Central memory CD4-positive, alpha-beta T cell (primary cell): ENCODE results near the gene F12.

Experiments used
- DNase-seq: peaks from one replicate; pipeline ENCODE4 v3.0.0; 2022

F12 gene

DNA sequence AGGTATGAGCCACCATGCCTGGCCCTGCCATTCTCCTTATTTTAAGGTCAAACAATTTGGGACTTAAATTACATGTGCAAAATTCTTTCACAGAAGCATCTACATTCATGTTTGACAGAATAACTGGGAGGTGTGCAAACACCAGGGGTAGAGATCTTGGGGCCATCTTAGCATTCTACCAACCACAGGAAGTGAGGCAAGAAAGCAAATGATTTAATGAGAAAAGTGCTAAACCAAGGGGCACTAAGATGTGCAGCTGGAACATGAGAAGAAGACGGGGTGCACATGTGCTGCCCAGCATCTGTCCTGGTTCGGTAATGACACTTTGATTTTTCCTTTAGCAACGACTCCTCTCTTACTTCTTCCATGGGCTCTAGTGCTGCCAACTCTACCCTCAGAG lies 1.2 kb upstream of the F12 start:
- DNase-seq = no peak

DNA sequence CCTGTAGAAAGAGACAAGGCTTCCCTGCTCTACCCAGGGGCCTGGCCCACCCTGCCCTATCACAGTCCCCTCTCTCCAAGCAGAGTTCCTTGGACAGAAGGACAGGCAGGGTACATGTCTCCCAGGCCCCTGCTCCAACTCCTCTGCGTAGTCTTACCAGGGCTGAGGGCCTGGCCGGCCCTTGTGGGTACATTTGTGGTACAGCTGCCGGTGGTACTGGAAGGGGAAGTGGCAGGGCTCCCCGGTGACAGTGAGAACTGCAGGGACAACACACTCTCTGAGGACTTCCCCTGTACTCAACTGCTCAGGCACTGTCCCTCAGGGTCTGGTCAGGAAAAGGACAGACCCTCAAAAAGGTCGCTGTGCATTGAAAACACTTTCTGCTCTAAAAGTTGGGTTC lies 3.6 kb downstream of the F12 start:
- DNase-seq = no peak

DNA sequence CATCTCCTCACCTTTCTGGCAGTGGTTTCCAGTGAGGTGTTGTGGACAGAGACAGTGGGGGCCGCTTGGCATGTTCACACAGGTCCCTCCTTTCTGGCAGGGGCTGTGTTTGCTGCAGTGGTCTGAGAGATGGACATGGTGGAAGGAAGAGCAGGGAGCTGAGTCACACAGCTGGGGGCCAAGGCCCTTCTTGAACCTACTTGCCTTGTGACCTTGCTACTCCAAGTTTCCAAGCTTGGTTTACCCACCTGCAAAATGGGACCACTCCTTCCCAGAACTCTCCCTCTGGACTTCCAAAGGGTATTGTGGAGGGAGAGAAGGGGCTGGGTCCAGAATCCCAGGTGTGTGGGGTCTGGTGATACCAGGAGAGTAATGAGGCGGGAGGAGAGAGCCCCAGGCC lies 4.1 kb downstream of the F12 start:
- no peak for DNase-seq

DNA sequence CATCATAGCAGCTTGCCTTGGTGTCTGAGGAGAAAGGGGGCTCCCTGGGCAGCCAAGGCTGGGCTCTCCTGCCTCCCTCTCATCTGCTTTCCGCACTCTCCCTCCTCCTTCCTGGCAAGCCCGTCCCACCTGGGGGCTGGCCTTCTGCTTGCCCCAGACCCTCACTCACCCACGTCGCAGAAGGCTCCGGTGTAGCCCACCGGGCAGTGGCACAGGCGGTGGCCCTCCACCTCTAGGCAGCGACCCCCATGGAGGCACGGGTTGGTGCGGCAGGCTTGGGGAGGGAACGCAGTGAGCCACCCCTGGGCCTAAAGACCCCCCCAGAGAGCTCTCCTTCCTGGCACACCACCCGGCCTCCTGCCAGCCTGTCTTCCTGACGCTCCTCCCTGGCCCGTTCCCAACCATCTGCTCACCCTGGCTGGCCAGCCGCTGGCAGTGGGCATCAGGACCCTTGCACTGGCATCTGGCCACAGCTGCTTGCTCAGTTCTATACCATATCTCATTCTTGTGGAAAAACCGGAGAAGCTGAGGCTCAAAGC lies 4.7 kb downstream of the F12 start:
- no peak for DNase-seq

DNA sequence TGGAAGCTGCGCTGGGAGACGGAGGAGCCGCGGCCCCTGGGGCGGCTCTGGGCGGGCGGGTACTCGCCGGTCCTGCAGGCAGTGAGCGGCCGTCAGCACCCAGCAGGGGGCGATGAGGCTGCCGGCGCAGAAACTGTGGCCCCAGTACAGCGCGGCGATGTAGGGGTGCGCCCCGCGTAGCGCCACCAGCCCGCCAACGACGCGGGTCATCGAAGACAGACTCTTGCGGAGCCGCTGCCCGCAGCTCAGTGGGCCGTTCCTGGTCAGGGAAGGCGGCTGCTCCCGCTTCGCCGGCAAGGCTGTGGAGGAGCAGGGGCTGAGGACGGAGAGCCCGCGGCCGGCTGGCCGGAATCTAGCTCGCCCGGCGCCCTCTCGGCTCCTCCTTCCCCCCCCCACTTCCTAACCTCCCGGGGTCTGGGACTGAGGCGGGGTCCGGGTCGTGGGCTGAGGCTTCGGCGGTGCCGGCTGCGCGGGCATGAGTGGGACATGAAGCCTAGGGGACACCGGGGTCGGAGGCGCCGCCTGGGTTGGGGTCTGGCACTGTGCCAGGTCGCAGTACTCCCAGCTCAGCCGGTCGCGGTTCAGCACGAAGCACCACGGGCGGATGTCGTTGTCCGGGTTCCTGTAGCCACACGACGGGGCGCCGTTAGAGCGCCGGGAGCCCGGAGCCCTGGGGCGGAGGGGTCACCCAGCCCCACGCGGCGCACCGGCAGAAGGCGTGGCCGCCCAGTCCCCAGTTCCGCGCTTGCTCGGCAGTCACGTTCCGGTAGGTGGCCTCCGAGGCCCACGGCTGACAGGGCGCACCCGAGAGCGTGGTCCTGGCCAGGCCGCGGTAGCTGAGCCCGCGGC lies 5.3 kb downstream of the F12 start:
- DNase-seq = peak; percentile 83

DNA sequence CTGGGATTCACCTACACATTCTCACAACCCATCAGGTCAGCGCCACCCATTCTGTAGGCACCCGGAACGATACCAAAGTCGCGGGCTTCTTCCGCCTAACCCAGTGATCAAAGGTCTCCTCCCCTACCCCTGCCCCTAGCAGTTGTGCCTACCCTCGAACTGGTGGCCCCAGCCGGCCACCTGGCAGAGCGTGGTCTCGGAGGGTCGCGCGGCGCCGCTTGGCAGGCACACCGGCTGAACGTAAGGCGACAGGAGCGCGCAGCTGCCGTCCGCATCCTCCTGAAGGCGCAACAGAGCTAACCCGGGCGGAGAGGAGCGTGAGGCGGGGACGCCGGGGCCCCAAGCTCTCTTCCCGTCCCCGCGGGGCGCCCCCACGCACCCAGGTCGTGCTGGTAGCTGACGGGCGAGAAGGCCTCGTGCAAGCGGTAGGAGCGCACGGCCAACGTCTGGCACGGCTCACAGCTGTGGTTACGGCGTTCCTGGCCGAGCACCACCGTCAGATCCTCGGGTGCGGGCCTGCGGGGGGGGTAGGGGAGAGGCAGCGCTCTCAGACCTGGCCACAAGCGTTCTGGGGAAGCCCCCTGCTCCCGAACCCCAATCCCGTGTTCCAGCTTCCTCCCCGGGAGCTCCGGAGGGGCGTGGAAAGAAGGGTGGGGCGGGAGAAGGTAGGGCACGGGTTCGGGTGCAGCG lies 6.1 kb downstream of the F12 start:
- DNase-seq = peak; percentile 60

DNA sequence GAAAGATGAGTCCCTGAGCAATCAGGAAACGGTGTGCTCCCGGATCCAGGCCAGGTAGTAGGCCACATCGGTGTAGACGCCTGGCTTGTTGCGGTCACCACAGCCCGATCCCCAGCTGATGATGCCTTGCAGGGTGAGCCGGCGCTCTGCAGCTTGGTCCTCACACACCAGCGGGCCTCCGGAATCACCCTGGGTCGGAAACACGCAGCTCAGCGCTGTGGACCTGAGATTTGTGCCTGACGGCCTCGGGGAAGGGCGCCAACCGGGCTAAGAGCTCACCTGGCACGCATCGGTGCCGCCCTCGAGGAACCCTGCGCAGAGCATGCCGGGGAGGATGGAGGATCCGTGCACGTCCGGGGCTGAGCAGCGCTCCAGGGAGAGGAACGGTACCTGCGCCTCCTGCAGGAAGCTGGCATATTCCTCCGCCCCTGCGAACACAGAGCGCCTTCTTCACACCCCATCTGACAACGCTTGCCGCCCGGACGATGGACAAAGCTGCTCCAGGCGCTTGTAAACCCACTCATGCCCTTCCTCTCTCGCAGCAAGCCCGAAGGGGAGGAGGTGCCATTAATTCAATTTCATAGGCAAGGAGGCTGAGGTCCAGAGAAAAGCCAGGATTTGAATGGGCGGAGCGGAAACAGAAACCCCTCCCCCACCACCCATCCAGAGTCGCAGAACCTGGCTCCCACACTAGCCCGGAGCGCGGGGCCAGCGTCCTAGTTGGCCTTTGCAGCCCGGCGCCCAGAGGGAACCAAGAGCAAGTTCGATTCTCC lies 6.9 kb downstream of the F12 start:
- DNase-seq = peak; percentile 63

DNA sequence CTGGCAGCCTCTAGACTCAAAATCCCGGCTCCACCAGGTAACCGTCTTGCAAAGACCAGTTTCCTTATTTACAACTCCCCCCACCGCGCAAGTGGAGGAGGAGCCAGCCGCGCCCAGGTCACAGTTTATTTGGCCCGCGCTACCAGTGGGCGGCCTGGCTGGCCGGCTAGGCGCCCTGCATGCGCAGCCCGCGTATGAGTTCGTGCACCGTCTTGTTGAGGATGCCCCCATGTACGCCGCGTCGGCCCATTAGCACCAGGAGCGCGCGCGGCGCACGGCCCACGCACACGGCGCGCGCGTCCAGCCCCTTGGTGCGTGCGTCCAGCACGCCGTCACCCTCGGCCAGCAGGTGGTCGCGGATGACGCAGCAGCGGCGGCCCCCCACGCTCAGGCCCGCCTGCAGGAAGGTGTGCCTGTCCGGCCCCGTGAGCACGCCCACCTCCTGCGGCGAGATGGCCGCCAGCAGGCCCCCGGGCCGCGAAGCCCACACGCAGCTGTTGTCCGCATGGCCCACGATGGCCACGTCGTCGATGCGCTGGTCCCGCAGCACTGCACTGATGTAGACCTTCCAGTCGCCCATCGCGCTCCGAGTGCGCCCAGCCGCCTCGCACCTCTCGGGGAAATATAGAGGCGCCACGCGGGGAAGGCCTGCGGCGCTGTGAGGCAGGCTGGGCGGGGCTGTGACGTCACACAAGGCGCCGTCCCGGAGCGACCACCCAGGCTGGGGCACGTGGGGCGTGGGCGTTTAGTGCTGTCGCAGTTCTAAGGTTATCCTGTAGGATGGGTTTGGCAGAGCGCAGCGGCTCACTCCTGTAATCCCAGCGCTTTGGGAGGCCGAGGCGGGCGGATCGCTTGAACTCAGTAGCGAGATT lies 9.1 kb downstream of the F12 start, which contains the start of gene PFN3:
Gene PFN3, minus strand, starts transcription at position 665 of the 872 bp plus-strand sequence. Its CDS starts 85 bp downstream, at position 580.
- no peak for DNase-seq

DNA sequence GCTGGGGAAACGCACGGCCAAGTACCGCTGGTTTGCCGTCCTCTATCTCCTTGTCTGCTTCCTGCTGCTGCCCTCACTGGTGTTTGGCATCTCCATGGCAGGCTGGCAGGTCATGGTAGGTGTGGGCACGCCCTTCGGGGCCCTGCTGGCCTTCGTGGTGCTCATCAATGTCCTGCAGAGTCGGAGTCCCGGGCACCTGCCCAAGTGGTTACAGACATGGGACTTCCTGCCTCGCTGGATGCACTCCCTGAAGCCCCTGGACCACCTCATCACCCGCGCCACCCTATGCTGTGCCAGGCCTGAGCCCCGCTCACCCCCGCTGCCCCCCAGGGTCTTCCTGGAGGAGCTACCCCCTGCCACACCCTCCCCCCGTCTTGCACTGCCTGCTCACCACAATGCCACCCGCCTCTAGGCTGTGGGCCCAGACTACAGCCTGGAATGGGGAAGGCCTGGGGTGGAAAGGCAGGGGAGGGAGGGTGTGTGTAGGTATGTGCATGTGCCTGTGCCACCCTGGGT lies 11.4 kb downstream of the F12 start:
- no peak for DNase-seq

DNA sequence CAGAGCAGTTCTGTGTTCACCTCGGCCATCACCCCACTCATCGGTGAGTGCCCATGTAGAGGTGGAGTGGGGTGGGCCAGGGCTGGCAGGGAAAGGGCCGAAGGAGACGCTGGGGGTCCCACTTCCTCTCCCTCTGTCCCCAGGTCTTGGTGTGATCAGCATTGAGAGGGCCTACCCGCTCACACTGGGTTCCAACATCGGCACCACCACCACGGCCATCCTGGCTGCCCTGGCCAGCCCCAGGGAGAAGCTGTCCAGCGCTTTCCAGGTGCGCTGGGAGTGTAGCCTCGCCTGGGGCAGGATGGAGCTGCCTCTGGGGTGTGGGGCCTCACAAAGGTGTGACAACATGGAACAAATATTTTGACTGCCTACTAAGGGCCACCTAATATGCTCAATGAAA lies 12.6 kb downstream of the F12 start:
- no peak for DNase-seq

DNA sequence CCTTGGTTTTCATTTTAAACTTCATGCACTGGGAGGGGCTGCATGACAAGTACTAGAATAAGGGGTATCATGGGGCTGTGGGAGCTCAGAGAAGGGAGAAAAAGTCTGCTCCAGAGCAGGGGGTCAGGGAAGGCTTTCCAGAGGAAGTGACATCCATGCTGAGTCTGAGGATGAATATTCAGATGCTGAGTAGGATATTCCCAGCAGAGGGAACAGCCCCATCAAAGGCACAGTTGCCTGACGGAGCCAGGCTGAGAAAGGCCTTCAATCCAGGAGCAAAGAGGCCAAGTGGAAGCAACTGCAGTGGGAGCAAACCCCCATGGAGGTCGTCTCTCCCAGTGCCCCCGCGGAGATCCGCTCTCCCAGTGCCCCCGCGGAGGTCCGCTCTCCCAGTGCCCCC lies 13.3 kb downstream of the F12 start:
- no peak for DNase-seq

DNA sequence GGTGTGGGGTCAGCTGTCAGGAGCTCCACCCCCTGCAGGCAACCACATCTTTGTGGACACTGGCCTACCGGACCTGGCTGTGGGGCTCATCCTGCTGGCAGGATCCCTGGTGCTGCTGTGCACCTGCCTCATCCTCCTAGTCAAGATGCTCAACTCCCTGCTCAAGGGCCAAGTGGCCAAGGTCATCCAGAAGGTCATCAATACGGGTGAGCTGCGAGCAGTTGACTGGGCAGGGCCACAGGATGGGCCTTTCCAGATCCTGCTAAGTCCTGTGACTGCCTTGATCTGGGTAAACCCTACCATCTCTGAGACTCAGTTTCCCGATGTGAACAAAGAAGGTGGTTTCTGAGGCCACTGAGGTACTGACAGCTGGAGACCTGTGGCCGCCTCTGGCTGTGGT lies 15.4 kb downstream of the F12 start:
- DNase-seq = no peak

DNA sequence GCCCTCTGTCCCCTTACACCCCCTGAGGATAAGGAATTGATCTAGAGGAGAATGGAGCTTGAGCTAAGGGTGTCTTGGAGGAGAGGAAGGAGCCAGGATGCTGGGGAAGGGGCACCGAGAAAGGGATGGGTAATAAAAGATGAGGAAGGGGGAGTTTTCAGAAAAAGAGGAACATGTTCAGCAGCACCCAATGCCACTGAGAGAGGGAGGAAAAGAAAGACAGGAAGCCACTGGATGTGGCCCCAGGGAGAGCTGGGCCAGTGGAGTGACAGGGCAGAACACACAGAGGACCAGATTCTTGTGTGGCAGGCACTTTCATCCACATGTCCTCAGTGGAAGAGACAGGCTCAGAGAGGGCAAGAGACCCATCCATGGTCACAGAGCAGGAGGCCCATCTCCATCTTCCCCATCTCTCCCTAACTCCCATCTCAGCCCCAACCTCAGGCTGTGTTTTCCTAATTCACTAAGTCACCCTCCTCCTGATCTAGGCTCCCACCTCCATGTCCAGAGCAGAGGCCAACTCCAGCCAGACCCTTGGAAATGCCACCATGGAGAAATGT lies 16.1 kb downstream of the F12 start:
- DNase-seq = no peak

DNA sequence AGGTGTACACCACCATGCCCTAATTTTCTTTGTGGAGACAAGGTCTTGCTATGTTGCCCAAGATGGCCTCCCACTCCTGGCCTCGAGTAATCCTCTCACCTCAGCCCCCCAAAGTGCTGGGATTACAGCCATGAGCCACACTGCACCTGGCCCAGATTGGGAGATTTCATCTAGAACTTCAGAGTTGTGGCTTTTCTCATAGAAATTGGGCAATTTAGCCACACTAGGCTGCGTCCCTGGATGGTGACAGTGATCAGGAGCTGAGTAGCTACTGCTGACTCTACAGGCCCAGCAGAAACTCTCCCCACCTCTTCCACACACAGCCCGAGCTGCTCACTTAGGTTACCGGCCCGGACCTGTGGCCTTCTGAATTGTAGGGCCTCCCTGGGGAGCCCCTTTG lies 16.6 kb downstream of the F12 start:
- DNase-seq = no peak

DNA sequence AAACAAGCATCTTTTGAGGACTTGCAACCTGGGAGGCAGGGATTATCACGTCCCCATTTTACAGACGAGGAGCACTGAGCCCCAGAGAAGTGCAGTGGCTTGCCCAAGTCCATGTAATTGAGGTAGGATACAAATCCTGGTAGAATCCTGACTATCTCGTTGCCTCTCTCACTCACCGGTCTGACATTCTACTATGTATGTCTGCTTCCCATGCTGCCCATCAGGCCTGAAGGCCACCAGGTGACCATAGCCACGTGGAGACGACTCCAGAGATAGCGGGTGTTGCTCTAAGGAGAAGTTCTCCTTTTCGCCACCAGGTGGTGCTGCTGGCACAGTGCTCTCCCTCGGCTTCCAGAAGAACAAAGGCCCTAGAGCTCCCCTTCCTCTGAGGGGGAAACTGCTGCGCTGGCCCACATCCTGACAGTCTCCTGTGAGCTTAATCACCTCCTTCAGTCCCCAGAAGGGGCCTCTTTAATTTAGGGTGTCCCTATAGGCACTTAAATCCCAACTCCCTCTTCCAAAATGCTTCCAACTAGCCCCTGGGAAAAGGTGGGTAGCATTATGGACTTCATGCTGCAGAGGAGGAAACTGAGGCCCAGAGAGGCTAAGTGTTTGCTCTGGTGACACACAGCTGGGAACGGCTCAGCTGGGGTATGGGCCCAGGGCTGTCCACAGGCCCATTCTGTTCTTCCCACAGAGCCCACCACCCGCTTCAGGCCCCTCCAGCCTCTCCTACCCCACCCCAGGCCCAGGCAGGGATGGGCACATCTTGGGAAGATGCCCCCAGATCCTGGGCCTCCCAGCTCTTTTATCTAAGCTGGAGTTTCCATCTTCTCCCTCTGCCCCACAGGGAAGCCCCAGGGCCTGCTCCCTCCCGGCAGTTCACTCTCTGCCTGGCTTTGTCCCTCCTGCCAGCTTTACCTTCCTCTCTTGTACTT lies 18.7 kb downstream of the F12 start:
- DNase-seq = peak; percentile 87

DNA sequence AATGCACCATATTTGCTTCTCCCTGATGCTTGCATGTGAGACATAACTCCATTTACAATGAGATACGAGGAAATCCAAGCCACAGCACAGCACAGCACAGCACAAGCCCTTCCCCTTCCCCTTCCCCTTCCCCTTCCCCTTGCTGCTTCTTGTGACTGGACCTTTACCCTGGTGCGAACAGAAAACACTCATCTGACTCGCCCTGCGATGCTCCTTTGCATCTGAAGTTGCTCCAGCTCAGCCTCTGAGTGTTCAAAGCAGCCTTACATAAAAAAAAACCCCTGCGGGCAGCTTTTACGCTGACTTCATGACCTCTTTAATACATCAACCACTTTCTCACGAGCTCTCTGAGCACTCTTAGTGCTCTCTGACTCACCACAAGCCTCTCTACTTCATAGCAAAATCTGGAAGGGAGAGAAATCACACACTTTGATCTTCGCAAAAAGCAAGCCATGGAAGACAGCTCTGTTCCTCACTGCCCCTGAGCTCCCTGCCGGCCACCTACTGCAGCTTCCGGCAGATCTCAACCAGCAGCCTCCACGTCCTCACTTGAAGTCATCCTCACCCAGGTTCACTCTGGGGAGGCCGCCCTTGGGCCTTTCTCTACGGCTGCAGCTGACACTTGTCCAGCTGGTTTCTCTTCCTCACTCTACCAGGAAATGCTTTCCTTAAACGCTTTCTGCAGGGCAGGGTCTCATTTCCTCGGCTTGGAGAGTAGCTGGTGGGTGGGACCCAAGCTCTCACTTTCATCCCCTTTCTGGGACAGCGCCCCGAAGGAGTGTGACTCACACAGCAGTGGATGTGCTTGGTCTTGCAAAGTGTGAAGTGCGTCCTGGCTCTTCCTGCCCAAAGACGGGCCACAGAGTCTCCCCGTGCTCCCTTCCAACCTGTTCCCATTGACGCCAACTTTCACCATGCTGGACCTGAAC lies 19.9 kb downstream of the F12 start:
- peak; percentile 83 for DNase-seq

DNA sequence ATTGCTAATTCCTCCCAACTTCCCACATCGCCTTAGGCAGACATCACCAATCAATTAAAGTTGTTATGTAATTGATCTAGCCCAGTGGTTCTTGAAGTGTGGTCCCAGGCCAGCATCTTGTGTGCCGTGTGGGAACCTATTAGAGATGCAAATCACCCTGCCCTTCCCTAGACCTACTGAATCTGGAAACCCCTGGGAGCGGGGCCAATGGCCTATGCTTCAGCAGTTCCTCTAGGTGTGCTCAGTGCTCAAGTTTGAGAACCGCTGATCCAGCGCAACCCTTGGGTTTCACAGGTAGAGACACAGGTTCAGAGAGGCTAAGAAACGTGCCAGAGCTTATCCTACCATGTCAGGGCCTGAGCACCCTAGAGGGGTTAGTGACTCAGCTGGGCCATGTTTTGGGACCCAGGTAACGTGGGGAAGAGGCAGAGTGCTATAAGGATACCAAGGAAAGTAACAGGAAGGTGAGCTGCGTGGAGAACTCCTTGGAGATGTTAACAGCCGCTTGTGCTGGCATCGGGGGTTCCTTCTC lies 20.8 kb downstream of the F12 start:
- no peak for DNase-seq

DNA sequence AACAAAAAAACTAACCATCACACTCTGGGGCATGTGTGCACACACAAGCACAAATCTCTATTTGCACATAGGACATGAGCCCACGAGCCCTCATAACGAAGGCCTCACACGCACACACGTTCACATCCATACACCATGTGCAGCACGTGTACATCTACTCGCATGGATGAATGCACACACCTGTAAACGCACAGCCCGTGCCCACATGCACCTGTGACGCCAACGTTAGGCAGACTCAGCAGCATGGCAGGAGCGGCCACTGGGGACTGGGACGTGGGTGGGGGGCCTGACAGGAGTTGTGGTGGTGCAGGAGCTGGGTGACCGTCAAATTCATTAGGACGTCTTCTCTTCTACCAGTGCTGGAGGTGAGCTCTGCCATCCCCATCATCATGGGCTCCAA lies 22.0 kb downstream of the F12 start:
- DNase-seq = no peak

DNA sequence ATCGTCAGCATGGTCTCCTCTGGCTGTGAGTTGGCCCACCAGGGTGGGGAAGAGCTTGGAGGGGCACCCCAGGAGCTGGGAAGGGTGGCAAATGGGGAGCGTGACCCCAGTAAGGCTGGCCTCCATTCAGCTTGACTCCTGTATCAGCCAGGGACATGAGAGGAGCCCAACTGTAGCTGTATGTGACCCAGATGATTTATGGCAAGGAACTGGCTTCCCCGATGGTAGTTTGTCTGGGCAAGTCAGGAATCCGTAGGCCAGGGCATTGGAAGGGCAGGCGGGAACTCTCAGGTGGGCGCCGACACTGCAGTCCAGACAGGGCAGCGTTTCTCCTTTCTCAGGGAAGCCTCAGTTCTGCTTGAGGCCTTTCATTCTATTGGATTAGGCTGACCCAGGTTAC lies 22.8 kb downstream of the F12 start:
- DNase-seq = no peak
